Transverse colon (tissue), 4 donors: ENCODE data around the gene GPR108.

Experiments used
- EP300 ChIP-seq: sonication (generic); formaldehyde crosslinking; IDR thresholded peaks from one replicate; pipeline ENCODE4 v1.6.1; 2017; ENCODE audit warnings: antibody characterized with exemption, low read depth
- POLR2A ChIP-seq: fragments of 450-650 bp; IDR thresholded peaks from one replicate; pipeline ENCODE4 v1.6.1; 2016; ENCODE audit warnings: antibody characterized with exemption, mild to moderate bottlenecking, moderate library complexity
- POLR2AphosphoS5 ChIP-seq, 3 donors: sonication (generic); formaldehyde crosslinking; IDR thresholded peaks; one replicate each; pipeline ENCODE4 v1.6.1; 2016; ENCODE audit warnings: antibody characterized with exemption in 3 of 3
- TF ChIP-seq, protein P1 (sequence below), 5 experiments: fragments of 200-600 bp in 3 of 5; fragments of 450-650 bp in 2 of 5; sonication (generic) in 3 of 5; IDR thresholded peaks; 1 replicate in 2 of 5; 2 replicates in 3 of 5; pipeline ENCODE4 v1.5.1; 2016 to 2017; ENCODE audit warnings: antibody characterized with exemption in 5 of 5, inconsistent platforms in 3 of 5, mild to moderate bottlenecking in 2 of 5, moderate library complexity in 1 of 5

DNA sequence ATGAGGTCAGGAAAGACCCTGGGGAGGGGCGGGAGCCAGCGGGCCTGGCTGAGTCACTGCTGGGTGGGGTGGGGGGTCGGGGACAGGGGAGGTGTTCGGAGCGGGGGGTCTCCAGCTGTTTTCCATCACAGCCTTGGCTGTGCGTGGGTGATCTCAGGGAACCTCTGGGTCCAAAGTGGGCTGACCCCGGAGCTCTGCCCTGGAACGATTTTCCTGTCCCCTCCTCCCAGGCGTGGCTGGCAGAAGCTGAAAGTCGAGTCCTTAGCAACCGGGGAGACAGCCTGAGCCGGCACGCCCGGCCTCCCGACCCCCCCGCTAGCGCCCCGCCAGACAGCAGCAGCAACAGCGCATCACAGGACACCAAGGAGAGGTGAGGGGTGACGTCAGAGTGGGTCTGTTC lies 12.7 kb upstream of the GPR108 start:
- TF ChIP-seq POLR2AphosphoS5 (IDR thresholded peaks at IDR 0.05) = no peak
- TF ChIP-seq, protein P1, sequence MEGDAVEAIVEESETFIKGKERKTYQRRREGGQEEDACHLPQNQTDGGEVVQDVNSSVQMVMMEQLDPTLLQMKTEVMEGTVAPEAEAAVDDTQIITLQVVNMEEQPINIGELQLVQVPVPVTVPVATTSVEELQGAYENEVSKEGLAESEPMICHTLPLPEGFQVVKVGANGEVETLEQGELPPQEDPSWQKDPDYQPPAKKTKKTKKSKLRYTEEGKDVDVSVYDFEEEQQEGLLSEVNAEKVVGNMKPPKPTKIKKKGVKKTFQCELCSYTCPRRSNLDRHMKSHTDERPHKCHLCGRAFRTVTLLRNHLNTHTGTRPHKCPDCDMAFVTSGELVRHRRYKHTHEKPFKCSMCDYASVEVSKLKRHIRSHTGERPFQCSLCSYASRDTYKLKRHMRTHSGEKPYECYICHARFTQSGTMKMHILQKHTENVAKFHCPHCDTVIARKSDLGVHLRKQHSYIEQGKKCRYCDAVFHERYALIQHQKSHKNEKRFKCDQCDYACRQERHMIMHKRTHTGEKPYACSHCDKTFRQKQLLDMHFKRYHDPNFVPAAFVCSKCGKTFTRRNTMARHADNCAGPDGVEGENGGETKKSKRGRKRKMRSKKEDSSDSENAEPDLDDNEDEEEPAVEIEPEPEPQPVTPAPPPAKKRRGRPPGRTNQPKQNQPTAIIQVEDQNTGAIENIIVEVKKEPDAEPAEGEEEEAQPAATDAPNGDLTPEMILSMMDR (IDR thresholded peaks at IDR 0.05) = no peak
- no peak for TF ChIP-seq POLR2A
- no peak for TF ChIP-seq EP300
